Adipocyte (in vitro differentiated cells): ENCODE data around the gene CNTNAP4.

Experiments used
- DNase-seq: peaks from one replicate; pipeline ENCODE4 v3.0.0-alpha.2; 2015; ENCODE audit warnings: low read depth
- H3K27me3 ChIP-seq: replicated peaks from 2 replicates; pipeline ENCODE4 v1.7.0; 2013; ENCODE audit warnings: mild to moderate bottlenecking, low read length, moderate library complexity; ENCODE audit not compliant: control insufficient read depth, insufficient read depth
- H3K36me3 ChIP-seq: 2 replicates; pipeline ENCODE4 v1.7.0; 2013; ENCODE audit warnings: low read length, mild to moderate bottlenecking, moderate library complexity; ENCODE audit not compliant: control insufficient read depth, insufficient read depth, severe bottlenecking
- H3K4me1 ChIP-seq: 2 replicates; pipeline ENCODE4 v1.7.0; 2013; ENCODE audit warnings: mild to moderate bottlenecking, low read length, moderate library complexity; ENCODE audit not compliant: control insufficient read depth, insufficient read depth
- H3K4me3 ChIP-seq: 2 replicates; pipeline ENCODE4 v1.7.0; 2013; ENCODE audit warnings: mild to moderate bottlenecking, low read length, moderate library complexity
- H3K9ac ChIP-seq: 2 replicates; pipeline ENCODE4 v1.7.0; 2013; ENCODE audit warnings: mild to moderate bottlenecking, low read length, moderate library complexity
- H3K9me3 ChIP-seq: 2 replicates; pipeline ENCODE4 v1.7.0; 2013; ENCODE audit warnings: mild to moderate bottlenecking, low read length, moderate library complexity; ENCODE audit not compliant: control insufficient read depth

The CNTNAP4 gene

GRCh38 chr16:76277460-76278030 is 344 bp downstream of the CNTNAP4 start:
- H3K27me3 ChIP-seq, result no peaks in the 10 kb centered on the region
- H3K4me3 ChIP-seq, result peak overlapping the region; percentile 69
- H3K9me3 ChIP-seq, result no peaks in the 10 kb centered on the region
- H3K4me1 ChIP-seq, result peaks cover 12% of the 10 kb centered on the region
- H3K9ac ChIP-seq, result peak overlapping the region; percentile 15
- no peaks in the 10 kb centered on the region for H3K36me3 ChIP-seq
- DNase-seq, result no peak

GRCh38 chr16:76278086-76278485 is 885 bp downstream of the CNTNAP4 start:
- no peaks in the 10 kb centered on the region for H3K36me3 ChIP-seq
- H3K4me1 ChIP-seq, result peaks cover 12% of the 10 kb centered on the region
- no peaks in the 10 kb centered on the region for H3K9me3 ChIP-seq
- H3K4me3 ChIP-seq, result peak overlapping the region; percentile 69
- DNase-seq, result no peak
- H3K9ac ChIP-seq, result no peak overlapping the region
- H3K27me3 ChIP-seq, result no peaks in the 10 kb centered on the region

- peak; percentile 75 for DNase-seq
- Histone ChIP-seq H3K9ac (no peak overlapping the region), H3K4me3 (no peak overlapping the region), H3K27me3 (no peaks in the 10 kb centered on the region), H3K9me3 (no peaks in the 10 kb centered on the region), H3K36me3 (no peaks in the 10 kb centered on the region), H3K4me1 (peaks cover 12% of the 10 kb centered on the region)
These were observed 1.8 kb downstream of the CNTNAP4 start for GRCh38 chr16:76278980-76279379.

- H3K4me1 ChIP-seq, result peaks cover 16% of the 10 kb centered on the region
- DNase-seq, result no peak
- no peak overlapping the region for H3K4me3 ChIP-seq
- H3K36me3 ChIP-seq, result no peaks in the 10 kb centered on the region
- no peaks in the 10 kb centered on the region for H3K9me3 ChIP-seq
- H3K9ac ChIP-seq, result no peak overlapping the region
- H3K27me3 ChIP-seq, result no peaks in the 10 kb centered on the region
These were observed 3.4 kb downstream of the CNTNAP4 start for GRCh38 chr16:76280421-76281215.

GRCh38 chr16:76287466-76287865 is 10.3 kb downstream of the CNTNAP4 start:
- Histone ChIP-seq H3K4me1 (peaks cover 3% of the 10 kb centered on the region), H3K27me3 (no peaks in the 10 kb centered on the region), H3K9me3 (no peaks in the 10 kb centered on the region), H3K36me3 (no peaks in the 10 kb centered on the region), H3K4me3 (no peak overlapping the region), H3K9ac (no peak overlapping the region)
- no peak for DNase-seq

GRCh38 chr16:76292218-76292617 is 15.0 kb downstream of the CNTNAP4 start:
- Histone ChIP-seq H3K9me3 (no peaks in the 10 kb centered on the region), H3K27me3 (no peaks in the 10 kb centered on the region), H3K4me1 (peaks cover 15% of the 10 kb centered on the region), H3K9ac (no peak overlapping the region), H3K4me3 (no peak overlapping the region), H3K36me3 (no peaks in the 10 kb centered on the region)
- no peak for DNase-seq

- H3K9me3 ChIP-seq, result no peaks in the 10 kb centered on the region
- no peaks in the 10 kb centered on the region for H3K36me3 ChIP-seq
These were observed 16.8 kb downstream of the CNTNAP4 start for GRCh38 chr16:76293980-76294379.

GRCh38 chr16:76294396-76295214 is 17.4 kb downstream of the CNTNAP4 start:
- H3K9ac ChIP-seq, result no peak overlapping the region
- no peaks in the 10 kb centered on the region for H3K27me3 ChIP-seq
- no peaks in the 10 kb centered on the region for H3K36me3 ChIP-seq
- DNase-seq, result peak; percentile 68
- peaks cover 15% of the 10 kb centered on the region for H3K4me1 ChIP-seq
- no peaks in the 10 kb centered on the region for H3K9me3 ChIP-seq
- peak overlapping the region; percentile 25 for H3K4me3 ChIP-seq

More at GRCh38 chr16:76293980-76294379, 16.8 kb downstream of the CNTNAP4 start:
- Histone ChIP-seq H3K4me3 (peak overlapping the region; percentile 25), H3K4me1 (peaks cover 15% of the 10 kb centered on the region), H3K27me3 (no peaks in the 10 kb centered on the region), H3K9ac (no peak overlapping the region)
- DNase-seq, result peak; percentile 42

GRCh38 chr16:76297941-76298340 is 20.7 kb downstream of the CNTNAP4 start:
- Histone ChIP-seq H3K4me3 (no peak overlapping the region), H3K36me3 (no peaks in the 10 kb centered on the region), H3K9ac (no peak overlapping the region), H3K4me1 (peaks cover 15% of the 10 kb centered on the region), H3K9me3 (no peaks in the 10 kb centered on the region), H3K27me3 (no peaks in the 10 kb centered on the region)
- no peak for DNase-seq

GRCh38 chr16:76303637-76304314 is 26.6 kb downstream of the CNTNAP4 start:
- Histone ChIP-seq H3K9me3 (no peaks in the 10 kb centered on the region), H3K9ac (peak overlapping the region; percentile 18), H3K36me3 (no peaks in the 10 kb centered on the region), H3K27me3 (no peaks in the 10 kb centered on the region), H3K4me3 (peak overlapping the region; percentile 61), H3K4me1 (peaks cover 4% of the 10 kb centered on the region)
- DNase-seq, result peak; percentile 1
